Subcutaneous adipose tissue (tissue), 4 donors: ENCODE data around the gene FTO. TPM values are rescaled to one million over a fixed set of nuclear protein-coding genes. Genes with fewer than 3 reads are reported as not detected.

Experiments used
- total RNA-seq, 4 donors: library from RNA; depleted of rRNA; stranded (reverse); fragments of >200 nt; gene quantifications; one replicate each; pipeline ENCODE4 v1.1.0, GENCODE V29; 2016
- TF ChIP-seq, protein P1 (sequence below): fragments of 450-650 bp; IDR thresholded peaks from one replicate; pipeline ENCODE4 v1.5.1; 2016; ENCODE audit warnings: low read depth, mild to moderate bottlenecking, control low read depth, antibody characterized with exemption, moderate library complexity

The FTO gene
- total RNA-seq, 4 donors from 2014 or later = 74.3 to 102 (median 90.9) TPM

DNA sequence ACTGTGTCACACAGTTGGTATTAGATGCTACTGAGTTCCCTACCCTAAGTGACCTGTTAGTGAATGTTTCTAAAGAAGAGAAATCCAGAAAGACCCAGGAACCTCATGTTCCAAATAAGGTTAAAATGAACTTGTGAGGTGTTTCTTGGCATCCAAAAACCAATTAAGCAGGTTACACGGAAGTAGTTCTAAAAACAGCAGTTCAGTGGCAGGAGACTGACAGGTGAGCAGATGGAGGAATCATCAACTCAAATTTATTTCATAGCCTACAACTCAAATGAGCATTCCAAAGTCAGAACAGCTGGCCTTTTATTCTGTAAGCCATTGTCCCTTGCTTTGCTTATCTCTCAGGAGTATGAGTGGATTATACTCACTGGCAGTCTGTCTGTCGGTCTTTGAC is 394.3 kb downstream of the FTO start:
- TF ChIP-seq, protein P1, sequence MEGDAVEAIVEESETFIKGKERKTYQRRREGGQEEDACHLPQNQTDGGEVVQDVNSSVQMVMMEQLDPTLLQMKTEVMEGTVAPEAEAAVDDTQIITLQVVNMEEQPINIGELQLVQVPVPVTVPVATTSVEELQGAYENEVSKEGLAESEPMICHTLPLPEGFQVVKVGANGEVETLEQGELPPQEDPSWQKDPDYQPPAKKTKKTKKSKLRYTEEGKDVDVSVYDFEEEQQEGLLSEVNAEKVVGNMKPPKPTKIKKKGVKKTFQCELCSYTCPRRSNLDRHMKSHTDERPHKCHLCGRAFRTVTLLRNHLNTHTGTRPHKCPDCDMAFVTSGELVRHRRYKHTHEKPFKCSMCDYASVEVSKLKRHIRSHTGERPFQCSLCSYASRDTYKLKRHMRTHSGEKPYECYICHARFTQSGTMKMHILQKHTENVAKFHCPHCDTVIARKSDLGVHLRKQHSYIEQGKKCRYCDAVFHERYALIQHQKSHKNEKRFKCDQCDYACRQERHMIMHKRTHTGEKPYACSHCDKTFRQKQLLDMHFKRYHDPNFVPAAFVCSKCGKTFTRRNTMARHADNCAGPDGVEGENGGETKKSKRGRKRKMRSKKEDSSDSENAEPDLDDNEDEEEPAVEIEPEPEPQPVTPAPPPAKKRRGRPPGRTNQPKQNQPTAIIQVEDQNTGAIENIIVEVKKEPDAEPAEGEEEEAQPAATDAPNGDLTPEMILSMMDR = no peak

DNA sequence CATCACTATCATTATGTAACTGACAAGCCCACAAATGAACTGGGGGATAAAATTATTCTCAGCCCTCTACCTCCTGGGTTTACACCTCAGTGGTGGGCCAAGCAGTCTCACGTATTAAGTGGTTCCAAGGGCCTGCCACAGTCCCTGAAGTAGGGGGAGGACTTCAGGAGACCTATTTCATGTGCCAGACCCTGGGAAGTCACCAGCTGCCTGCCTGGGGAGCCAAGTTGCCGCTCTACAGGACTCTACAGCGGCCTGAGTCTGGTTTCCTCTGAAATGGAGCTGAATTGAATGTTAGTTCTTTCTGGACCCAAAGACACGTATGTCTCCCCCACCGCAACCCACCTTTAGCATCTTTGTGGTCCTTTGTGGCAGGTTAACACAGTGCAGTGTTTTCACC is 395.7 kb downstream of the FTO start:
- TF ChIP-seq, protein P1 = no peak

DNA sequence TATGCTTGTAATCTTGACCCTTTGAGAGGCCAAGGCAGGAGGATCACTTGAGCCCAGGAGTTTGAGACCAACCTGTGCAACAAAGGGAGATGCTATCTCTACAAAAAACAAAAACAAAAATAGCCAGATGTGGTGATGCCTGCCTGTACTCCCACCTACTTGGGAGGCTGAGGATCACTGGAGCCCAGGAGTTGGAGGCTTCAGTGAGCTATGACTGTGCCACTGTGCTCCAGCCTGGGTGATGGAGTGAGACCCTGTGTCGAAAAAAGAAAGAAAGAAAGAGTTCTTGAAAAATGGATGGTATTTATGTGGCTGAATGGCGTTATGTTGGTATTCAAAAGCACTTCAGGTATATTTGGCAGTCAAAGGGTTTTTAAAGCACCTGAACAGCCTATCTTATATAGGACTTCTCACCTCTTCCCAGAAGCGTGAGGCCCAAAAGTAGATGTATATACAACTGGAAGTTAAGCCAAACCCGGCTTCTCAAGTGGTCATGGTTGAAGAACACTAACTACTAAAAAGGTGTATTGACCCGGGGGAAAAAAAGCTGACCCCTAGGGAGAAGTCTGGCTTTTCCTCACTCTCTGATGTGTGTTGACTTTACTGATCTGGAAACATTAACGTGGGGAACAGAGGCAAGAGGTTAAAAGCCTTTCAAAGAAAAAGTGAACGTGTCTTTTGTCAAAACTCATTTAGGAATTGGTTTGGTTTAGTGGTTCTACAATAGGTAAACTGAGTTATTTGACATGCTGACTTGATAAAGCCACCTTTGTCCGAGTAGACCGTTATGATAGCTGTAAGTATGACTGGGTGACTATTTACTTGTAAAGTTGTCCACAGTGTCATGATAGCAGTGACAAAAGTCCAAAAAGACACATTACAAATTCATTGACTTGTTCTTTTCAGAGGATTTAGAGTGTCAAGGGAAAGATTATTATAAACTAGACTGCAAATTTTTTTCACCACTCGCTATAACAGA is 399.2 kb downstream of the FTO start:
- TF ChIP-seq, protein P1 = no peak

DNA sequence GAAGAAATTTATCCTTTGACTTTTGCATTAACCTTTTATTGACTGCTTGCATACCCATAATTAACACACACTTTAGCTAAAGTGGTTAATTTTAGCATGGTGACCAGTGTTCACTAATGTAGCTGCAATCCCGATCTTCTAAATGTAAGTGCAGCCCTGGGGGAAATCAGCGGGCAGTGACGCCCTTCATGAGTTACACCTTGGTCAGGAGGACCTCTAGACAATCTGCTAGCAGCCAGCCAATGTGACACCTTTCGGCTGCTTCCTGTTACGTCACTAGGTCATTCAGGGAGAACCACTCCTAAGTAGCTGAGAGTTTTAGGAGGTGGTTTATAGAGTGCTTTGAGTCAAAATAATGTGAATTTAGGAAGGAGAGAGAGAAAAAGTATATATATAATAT is 402.1 kb downstream of the FTO start:
- TF ChIP-seq, protein P1 = no peak

DNA sequence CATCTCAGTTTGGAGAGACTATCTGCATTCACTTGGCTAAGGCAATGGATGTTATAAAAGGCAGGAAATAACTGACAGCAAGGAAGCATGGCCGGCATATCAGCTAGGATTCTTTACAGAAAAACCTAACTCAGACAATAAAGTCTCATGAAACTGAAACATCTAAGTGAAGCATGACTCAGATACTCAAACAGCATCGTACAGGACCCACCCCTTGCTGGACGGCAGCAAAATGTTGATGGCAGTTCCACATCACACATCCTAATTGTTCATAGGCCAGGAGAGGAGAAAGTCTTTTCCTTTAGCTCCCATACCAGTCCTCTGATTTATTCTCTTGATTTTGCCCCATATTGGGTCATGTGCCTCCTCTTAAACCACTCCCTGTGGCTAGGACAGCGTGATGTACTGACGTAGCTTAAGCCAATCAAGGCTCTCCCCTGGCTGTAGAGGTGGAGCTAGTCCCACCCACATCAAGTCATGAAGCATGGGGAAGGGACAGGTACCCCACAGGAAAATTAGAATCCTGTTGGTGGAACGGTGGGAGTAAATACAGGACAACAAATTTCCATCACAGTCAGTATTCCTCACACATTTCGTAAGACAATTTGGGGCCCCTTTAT is 403.7 kb downstream of the FTO start:
- TF ChIP-seq, protein P1 = no peak

DNA sequence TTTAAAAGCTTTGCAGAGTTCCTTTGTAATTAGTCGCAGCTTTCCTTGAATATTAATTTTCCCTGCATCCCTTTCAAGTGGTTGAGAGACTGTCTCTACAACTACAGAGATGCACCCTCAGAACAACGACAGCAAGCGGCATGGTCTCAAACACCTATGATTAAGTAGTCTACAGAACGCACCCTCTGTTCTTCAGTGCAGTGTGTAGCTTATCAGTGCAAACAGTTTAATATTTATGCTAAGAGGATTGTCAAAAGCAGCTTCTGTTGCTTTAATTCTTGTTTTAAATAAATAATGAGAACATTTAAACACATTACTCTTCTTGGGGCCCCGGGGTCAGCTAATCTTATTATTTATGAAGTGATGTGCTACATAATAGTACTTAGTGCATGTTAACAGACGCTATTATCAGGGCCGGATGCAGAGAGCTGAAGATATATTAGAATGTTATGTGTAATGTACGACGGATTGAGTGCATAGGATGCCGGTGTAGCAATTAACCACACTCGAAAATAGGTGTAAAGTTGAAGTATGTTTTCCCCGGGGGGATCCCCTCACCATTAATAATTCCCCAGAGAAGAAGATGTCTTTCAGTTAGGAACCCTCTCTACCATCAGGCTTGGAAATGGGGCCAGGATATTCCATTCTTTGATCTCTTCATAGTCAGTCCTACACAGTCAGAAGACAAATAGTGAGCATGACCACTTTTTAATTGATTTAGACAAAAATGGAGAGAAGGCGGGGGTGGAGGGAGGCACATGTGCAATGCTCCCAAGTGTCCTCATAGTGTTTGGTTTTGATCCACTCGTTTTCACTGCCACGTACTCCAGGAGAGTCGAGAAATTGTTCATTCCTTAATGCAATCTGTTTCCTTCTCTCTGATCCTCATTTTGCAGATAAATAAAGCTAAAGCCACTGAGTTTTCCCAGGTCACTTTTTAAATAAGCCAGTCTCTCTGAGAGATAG is 406.3 kb downstream of the FTO start:
- TF ChIP-seq, protein P1 = no peak
